Measurements from ENCODE around the gene TVP23A. TPM values are rescaled to one million over a fixed set of nuclear protein-coding genes. Genes with fewer than 3 reads are reported as not detected.

TVP23A gene
- total and polyA plus RNA-seq, 10 of the 15 experiments (the other 5 are each of a cell fraction or from before 2014, with no cell fraction given), result 1.1 to 6.4 (median 2.2) TPM

GRCh38 chr16:10744370-10745030, 74.1 kb downstream of the TVP23A start (continued):
- TF ChIP-seq CUX1 (IDR thresholded peaks at IDR 0.05; ENCODE audit: insufficient replicate concordance, low read depth, low read length), result peak; percentile 18
- peak; percentile 14; the same call in 1 of the 2 replicates for TF ChIP-seq RAD51 (IDR thresholded peaks at IDR 0.05)
- no peak for TF ChIP-seq ESRRA (IDR thresholded peaks at IDR 0.05; ENCODE audit: low read length)
- peak; percentile 38 to 60; a peak in 3 of 4 replicates for TF ChIP-seq BHLHE40 (IDR thresholded peaks at IDR 0.05; ENCODE audit: borderline replicate concordance in 1 of 2, low read depth in 2 of 2, low read length in 1 of 2)
- no peak for TF ChIP-seq MYC (IDR thresholded peaks at IDR 0.05; ENCODE audit: insufficient read depth, insufficient read length, insufficient replicate concordance, low read length, severe bottlenecking)
- TF ChIP-seq NKRF (conservative IDR thresholded peaks at IDR 0.05), result 0 out of 2 replicates have a peak, but pooled peaks have one; percentile 21
